Liver (tissue), 9 donors: ENCODE results near the gene LSM5. TPM values are rescaled to one million over a fixed set of nuclear protein-coding genes. Genes with fewer than 3 reads are reported as not detected.

Experiments
- DNase-seq: peaks from one replicate; pipeline ENCODE4 v3.0.0-alpha.2; 2017; ENCODE audit warnings: low spot score
- H3K27ac ChIP-seq, 2 donors: one replicate each; pipeline ENCODE4 v1.7.0; 2013; ENCODE audit warnings: inconsistent platforms in 2 of 2, low read length in 2 of 2, control low read depth in 1 of 2, low read depth in 1 of 2, mild to moderate bottlenecking in 1 of 2
- H3K27me3 ChIP-seq, 4 donors: one replicate each; pipeline versions ENCODE4 v1.6.1 to v1.7.0; 2013; ENCODE audit warnings: low read length in 3 of 4, inconsistent platforms in 1 of 4, mild to moderate bottlenecking in 1 of 4, moderate library complexity in 1 of 4; ENCODE audit not compliant: control insufficient read depth in 4 of 4, insufficient read depth in 4 of 4
- H3K36me3 ChIP-seq, 4 donors: one replicate each; pipeline versions ENCODE4 v1.6.1 to v1.7.0; 2013; ENCODE audit warnings: low read length in 3 of 4, mild to moderate bottlenecking in 3 of 4, low read depth in 1 of 4, moderate library complexity in 1 of 4; ENCODE audit not compliant: control insufficient read depth in 4 of 4, insufficient read depth in 3 of 4
- H3K4me1 ChIP-seq, 4 donors: one replicate each; pipeline versions ENCODE4 v1.6.1 to v1.7.0; 2013; ENCODE audit warnings: low read length in 3 of 4, mild to moderate bottlenecking in 3 of 4, moderate library complexity in 1 of 4; ENCODE audit not compliant: control insufficient read depth in 4 of 4, insufficient read depth in 4 of 4
- H3K4me3 ChIP-seq, 3 donors: one replicate each; pipeline versions ENCODE4 v1.6.1 to v1.7.0; 2013; ENCODE audit warnings: low read length in 3 of 3, control low read depth in 1 of 3, low read depth in 1 of 3, mild to moderate bottlenecking in 1 of 3
- H3K9ac ChIP-seq, 2 donors: one replicate each; pipeline ENCODE4 v1.7.0; 2013; ENCODE audit warnings: low read length in 2 of 2, mild to moderate bottlenecking in 2 of 2, moderate library complexity in 2 of 2, control low read depth in 1 of 2, low read depth in 1 of 2
- H3K9me3 ChIP-seq, 4 donors: one replicate each; pipeline versions ENCODE4 v1.6.1 to v1.7.0; 2013; ENCODE audit warnings: low read length in 3 of 4; ENCODE audit not compliant: control insufficient read depth in 4 of 4
- EGR1 ChIP-seq, 2 donors: IDR thresholded peaks; 2 replicates each; pipeline ENCODE4 v1.6.1; 2016 to 2018; ENCODE audit warnings: antibody characterized with exemption in 2 of 2, low read depth in 2 of 2
- FOXA1 ChIP-seq: IDR thresholded peaks from 2 replicates; pipeline ENCODE4 v1.6.1; 2016; ENCODE audit warnings: antibody characterized with exemption
- FOXA2 ChIP-seq: IDR thresholded peaks from 2 replicates; pipeline ENCODE4 v1.6.1; 2016; ENCODE audit warnings: antibody characterized with exemption
- GABPA ChIP-seq, 2 donors: IDR thresholded peaks in 1 of 2; conservative IDR thresholded peaks in 1 of 2; 2 replicates each; pipeline ENCODE4 v1.6.1; 2016; ENCODE audit warnings: antibody characterized with exemption in 2 of 2, mild to moderate bottlenecking in 1 of 2, moderate library complexity in 1 of 2
- HNF4A ChIP-seq, 2 donors: conservative IDR thresholded peaks; 2 replicates each; pipeline ENCODE4 v1.6.1; 2016; ENCODE audit warnings: antibody characterized with exemption in 2 of 2, mild to moderate bottlenecking in 2 of 2
- HNF4G ChIP-seq: IDR thresholded peaks from 2 replicates; pipeline ENCODE4 v1.6.1; 2016; ENCODE audit warnings: antibody characterized with exemption
- JUND ChIP-seq, 2 donors: IDR thresholded peaks; 2 replicates each; pipeline ENCODE4 v1.6.1; 2016; ENCODE audit warnings: antibody characterized with exemption in 2 of 2
- NR2F2 ChIP-seq: IDR thresholded peaks from 2 replicates; pipeline ENCODE4 v1.6.1; 2016; ENCODE audit warnings: antibody characterized with exemption
- RAD21 ChIP-seq, 2 donors: IDR thresholded peaks; 2 replicates each; pipeline ENCODE4 v1.6.1; 2016; ENCODE audit warnings: antibody characterized with exemption in 2 of 2, mild to moderate bottlenecking in 2 of 2
- SP1 ChIP-seq: IDR thresholded peaks from 2 replicates; pipeline ENCODE4 v1.6.1; 2018; ENCODE audit warnings: antibody characterized with exemption, mild to moderate bottlenecking
- TAF1 ChIP-seq: conservative IDR thresholded peaks from 2 replicates; pipeline ENCODE4 v1.6.1; 2016; ENCODE audit warnings: antibody characterized with exemption, mild to moderate bottlenecking
- YY1 ChIP-seq: IDR thresholded peaks from 2 replicates; pipeline ENCODE4 v1.6.1; 2016; ENCODE audit warnings: antibody characterized with exemption, mild to moderate bottlenecking
- WGBS: extraction: QIAGEN DNeasy Blood & Tissue Kit; methylation state at CpG from one replicate; pipeline ENCODE4 v1.1.7; 2013; 5-methylcytosine and 5-hydroxymethylcytosine counted together
- polyA plus RNA-seq, 2 donors: library from polyadenylated mRNA; stranded (reverse) in 1 of 2; unstranded in 1 of 2; fragments of 200-250 nt in 1 of 2; fragments of >200 nt in 1 of 2; fragmentation: Nextera tagmentation in 1 of 2; extraction: Ambion mirVana in 1 of 2; gene quantifications; one replicate each; pipeline versions ENCODE4 v1.2.1 to v1.2.3, GENCODE V29; 2013 to 2015
- total RNA-seq, 2 donors: library from RNA; depleted of rRNA; stranded (reverse); fragments of >200 nt; gene quantifications; one replicate each; pipeline ENCODE4 v1.2.3, GENCODE V29; 2014
- TF ChIP-seq, protein P1 (sequence below): IDR thresholded peaks from 2 replicates; pipeline ENCODE4 v1.6.1; 2016; ENCODE audit warnings: antibody characterized with exemption, mild to moderate bottlenecking
- TF ChIP-seq, protein P2 (sequence below): IDR thresholded peaks from 2 replicates; pipeline ENCODE4 v1.6.1; 2016; ENCODE audit warnings: antibody characterized with exemption
- TF ChIP-seq, protein P3 (sequence below): fragments of 150-350 bp; IDR thresholded peaks from 2 replicates; pipeline ENCODE4 v1.5.1; 2017; ENCODE audit warnings: improper control_type of control experiment, low read depth, low read length; ENCODE audit not compliant: missing input control
- TF ChIP-seq, protein P4 (sequence below): IDR thresholded peaks from 2 replicates; pipeline ENCODE4 v1.6.1; 2016; ENCODE audit warnings: antibody characterized with exemption
- TF ChIP-seq, protein P5 (sequence below): IDR thresholded peaks from 2 replicates; pipeline ENCODE4 v1.6.1; 2016; ENCODE audit warnings: antibody characterized with exemption
- donor health status: healthy.
- donor health status: healthy.
- donor health status: healthy.
- donor health status: healthy.
- donor health status: healthy.

LSM5 gene
- total and polyA plus RNA-seq, 4 donors: 6.0 to 74.1 (median 25.8) TPM

DNA sequence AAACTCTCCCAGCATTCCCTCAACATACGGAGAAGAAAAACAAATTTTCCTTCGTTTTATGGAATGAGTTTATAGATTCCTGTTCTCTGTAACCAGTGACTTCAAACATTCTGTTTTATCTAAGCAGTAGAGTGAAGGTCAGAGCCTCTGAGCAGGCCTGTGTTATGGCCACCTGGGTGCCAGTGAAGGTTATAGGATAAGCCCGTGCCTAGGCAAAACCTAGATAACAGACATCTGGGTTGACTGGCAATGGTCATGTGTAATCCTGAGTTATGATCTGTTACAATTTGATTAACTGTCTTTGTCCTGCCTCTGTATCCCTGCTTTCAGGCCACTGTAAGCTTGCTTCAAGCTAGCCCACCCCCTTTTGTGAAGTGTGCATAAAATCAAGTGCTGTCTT lies 8.3 kb downstream of the LSM5 start:
- no peaks in the 10 kb centered on the region for H3K9me3 ChIP-seq
- no peak for DNase-seq
- peaks cover 0 to 1% (median 0%) of the 10 kb centered on the region in 4 donors for H3K4me1 ChIP-seq
- H3K9ac ChIP-seq: no peak overlapping the region
- WGBS: 56% methylated on average over 3 of the region's 3 CpGs
- no peak overlapping the region for H3K27ac ChIP-seq
- no peaks in the 10 kb centered on the region for H3K27me3 ChIP-seq
- peaks cover 0 to 11% (median 0%) of the 10 kb centered on the region in 4 donors for H3K36me3 ChIP-seq
- H3K4me3 ChIP-seq: no peak overlapping the region
- TF ChIP-seq NR2F2 (no peak), FOXA2 (no peak), SP1 (no peak), GABPA (IDR thresholded peaks at IDR 0.05 in 1 of 2, conservative IDR thresholded peaks at IDR 0.05 in 1 of 2) (no peak), HNF4A (conservative IDR thresholded peaks at IDR 0.05) (no peak), TAF1 (no peak), RAD21 (IDR thresholded peaks at IDR 0.05) (no peak), EGR1 (IDR thresholded peaks at IDR 0.05; ENCODE audit: low read depth in 2 of 2) (no peak), FOXA1 (no peak), JUND (IDR thresholded peaks at IDR 0.05) (no peak), YY1 (no peak), HNF4G (no peak)
- TF ChIP-seq, protein P1, sequence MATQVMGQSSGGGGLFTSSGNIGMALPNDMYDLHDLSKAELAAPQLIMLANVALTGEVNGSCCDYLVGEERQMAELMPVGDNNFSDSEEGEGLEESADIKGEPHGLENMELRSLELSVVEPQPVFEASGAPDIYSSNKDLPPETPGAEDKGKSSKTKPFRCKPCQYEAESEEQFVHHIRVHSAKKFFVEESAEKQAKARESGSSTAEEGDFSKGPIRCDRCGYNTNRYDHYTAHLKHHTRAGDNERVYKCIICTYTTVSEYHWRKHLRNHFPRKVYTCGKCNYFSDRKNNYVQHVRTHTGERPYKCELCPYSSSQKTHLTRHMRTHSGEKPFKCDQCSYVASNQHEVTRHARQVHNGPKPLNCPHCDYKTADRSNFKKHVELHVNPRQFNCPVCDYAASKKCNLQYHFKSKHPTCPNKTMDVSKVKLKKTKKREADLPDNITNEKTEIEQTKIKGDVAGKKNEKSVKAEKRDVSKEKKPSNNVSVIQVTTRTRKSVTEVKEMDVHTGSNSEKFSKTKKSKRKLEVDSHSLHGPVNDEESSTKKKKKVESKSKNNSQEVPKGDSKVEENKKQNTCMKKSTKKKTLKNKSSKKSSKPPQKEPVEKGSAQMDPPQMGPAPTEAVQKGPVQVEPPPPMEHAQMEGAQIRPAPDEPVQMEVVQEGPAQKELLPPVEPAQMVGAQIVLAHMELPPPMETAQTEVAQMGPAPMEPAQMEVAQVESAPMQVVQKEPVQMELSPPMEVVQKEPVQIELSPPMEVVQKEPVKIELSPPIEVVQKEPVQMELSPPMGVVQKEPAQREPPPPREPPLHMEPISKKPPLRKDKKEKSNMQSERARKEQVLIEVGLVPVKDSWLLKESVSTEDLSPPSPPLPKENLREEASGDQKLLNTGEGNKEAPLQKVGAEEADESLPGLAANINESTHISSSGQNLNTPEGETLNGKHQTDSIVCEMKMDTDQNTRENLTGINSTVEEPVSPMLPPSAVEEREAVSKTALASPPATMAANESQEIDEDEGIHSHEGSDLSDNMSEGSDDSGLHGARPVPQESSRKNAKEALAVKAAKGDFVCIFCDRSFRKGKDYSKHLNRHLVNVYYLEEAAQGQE: no peak
- TF ChIP-seq, protein P2, sequence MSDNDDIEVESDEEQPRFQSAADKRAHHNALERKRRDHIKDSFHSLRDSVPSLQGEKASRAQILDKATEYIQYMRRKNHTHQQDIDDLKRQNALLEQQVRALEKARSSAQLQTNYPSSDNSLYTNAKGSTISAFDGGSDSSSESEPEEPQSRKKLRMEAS: no peak
- TF ChIP-seq, protein P3, sequence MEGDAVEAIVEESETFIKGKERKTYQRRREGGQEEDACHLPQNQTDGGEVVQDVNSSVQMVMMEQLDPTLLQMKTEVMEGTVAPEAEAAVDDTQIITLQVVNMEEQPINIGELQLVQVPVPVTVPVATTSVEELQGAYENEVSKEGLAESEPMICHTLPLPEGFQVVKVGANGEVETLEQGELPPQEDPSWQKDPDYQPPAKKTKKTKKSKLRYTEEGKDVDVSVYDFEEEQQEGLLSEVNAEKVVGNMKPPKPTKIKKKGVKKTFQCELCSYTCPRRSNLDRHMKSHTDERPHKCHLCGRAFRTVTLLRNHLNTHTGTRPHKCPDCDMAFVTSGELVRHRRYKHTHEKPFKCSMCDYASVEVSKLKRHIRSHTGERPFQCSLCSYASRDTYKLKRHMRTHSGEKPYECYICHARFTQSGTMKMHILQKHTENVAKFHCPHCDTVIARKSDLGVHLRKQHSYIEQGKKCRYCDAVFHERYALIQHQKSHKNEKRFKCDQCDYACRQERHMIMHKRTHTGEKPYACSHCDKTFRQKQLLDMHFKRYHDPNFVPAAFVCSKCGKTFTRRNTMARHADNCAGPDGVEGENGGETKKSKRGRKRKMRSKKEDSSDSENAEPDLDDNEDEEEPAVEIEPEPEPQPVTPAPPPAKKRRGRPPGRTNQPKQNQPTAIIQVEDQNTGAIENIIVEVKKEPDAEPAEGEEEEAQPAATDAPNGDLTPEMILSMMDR: no peak
- TF ChIP-seq, protein P4, sequence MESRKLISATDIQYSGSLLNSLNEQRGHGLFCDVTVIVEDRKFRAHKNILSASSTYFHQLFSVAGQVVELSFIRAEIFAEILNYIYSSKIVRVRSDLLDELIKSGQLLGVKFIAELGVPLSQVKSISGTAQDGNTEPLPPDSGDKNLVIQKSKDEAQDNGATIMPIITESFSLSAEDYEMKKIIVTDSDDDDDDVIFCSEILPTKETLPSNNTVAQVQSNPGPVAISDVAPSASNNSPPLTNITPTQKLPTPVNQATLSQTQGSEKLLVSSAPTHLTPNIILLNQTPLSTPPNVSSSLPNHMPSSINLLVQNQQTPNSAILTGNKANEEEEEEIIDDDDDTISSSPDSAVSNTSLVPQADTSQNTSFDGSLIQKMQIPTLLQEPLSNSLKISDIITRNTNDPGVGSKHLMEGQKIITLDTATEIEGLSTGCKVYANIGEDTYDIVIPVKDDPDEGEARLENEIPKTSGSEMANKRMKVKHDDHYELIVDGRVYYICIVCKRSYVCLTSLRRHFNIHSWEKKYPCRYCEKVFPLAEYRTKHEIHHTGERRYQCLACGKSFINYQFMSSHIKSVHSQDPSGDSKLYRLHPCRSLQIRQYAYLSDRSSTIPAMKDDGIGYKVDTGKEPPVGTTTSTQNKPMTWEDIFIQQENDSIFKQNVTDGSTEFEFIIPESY: no peak

DNA sequence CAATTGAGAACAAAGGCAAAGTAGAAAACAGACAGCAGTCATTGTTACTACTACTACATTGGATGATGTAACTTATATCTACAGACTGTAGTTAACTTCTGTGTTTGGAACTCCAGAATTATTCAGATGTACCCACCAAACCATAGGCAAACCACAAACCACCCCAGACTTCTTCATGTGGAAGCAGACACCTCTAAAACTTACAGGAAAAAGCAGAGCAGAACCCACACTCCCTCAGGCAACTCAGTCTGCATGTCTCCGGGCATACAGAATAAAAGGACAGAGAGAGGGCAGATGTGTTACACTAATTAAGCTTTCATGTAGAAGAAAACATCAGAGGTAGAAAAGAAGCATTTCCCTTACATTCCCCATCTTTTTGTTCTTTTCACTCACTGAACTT lies 9.0 kb downstream of the LSM5 start:
- no peaks in the 10 kb centered on the region for H3K27me3 ChIP-seq
- WGBS: 61% methylated on average over 1 of the region's 1 CpG
- no peak overlapping the region for H3K9ac ChIP-seq
- H3K9me3 ChIP-seq: no peaks in the 10 kb centered on the region
- no peak for DNase-seq
- H3K4me3 ChIP-seq: no peak overlapping the region
- no peak overlapping the region for H3K27ac ChIP-seq
- peaks cover 0 to 9% (median 0%) of the 10 kb centered on the region in 4 donors for H3K36me3 ChIP-seq
- H3K4me1 ChIP-seq: no peaks in the 10 kb centered on the region
- TF ChIP-seq RAD21 (IDR thresholded peaks at IDR 0.05): no peak
- no peak for TF ChIP-seq HNF4G
- TF ChIP-seq FOXA2: no peak
- no peak for TF ChIP-seq SP1
- TF ChIP-seq, protein P2: no peak
- TF ChIP-seq FOXA1: no peak
- no peak for TF ChIP-seq YY1
- TF ChIP-seq JUND (IDR thresholded peaks at IDR 0.05): no peak
- TF ChIP-seq HNF4A (conservative IDR thresholded peaks at IDR 0.05): no peak
- TF ChIP-seq, protein P1: no peak
- TF ChIP-seq, protein P3: no peak
- TF ChIP-seq, protein P5, sequence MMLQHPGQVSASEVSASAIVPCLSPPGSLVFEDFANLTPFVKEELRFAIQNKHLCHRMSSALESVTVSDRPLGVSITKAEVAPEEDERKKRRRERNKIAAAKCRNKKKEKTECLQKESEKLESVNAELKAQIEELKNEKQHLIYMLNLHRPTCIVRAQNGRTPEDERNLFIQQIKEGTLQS: no peak
- TF ChIP-seq GABPA (IDR thresholded peaks at IDR 0.05 in 1 of 2, conservative IDR thresholded peaks at IDR 0.05 in 1 of 2): no peak
- no peak for TF ChIP-seq NR2F2
